HUES6 (cell line): ENCODE data around the gene TMEM158.

ENCODE experiments used
- H3K27ac ChIP-seq: 2 replicates; pipeline ENCODE4 v1.7.0; 2013; ENCODE audit warnings: low read depth, mild to moderate bottlenecking, low read length, inconsistent platforms
- H3K27me3 ChIP-seq: 2 replicates; pipeline ENCODE4 v1.6.1; 2013; ENCODE audit warnings: low read length; ENCODE audit not compliant: control insufficient read depth, insufficient read depth
- H3K36me3 ChIP-seq: 2 replicates; pipeline ENCODE4 v1.6.1; 2013; ENCODE audit warnings: low read length; ENCODE audit not compliant: control insufficient read depth, insufficient read depth
- H3K4me1 ChIP-seq: 2 replicates; pipeline ENCODE4 v1.6.1; 2013; ENCODE audit warnings: low read length; ENCODE audit not compliant: control insufficient read depth, insufficient read depth
- H3K4me3 ChIP-seq: 2 replicates; pipeline ENCODE4 v1.5.1; 2013; ENCODE audit warnings: low read depth, low read length
- H3K9ac ChIP-seq: one replicate; pipeline ENCODE4 v1.6.1; 2013; ENCODE audit warnings: mild to moderate bottlenecking, low read length
- H3K9me3 ChIP-seq: 2 replicates; pipeline ENCODE4 v1.6.1; 2013; ENCODE audit warnings: low read depth, low read length; ENCODE audit not compliant: control insufficient read depth, insufficient read depth

Gene TMEM158

DNA sequence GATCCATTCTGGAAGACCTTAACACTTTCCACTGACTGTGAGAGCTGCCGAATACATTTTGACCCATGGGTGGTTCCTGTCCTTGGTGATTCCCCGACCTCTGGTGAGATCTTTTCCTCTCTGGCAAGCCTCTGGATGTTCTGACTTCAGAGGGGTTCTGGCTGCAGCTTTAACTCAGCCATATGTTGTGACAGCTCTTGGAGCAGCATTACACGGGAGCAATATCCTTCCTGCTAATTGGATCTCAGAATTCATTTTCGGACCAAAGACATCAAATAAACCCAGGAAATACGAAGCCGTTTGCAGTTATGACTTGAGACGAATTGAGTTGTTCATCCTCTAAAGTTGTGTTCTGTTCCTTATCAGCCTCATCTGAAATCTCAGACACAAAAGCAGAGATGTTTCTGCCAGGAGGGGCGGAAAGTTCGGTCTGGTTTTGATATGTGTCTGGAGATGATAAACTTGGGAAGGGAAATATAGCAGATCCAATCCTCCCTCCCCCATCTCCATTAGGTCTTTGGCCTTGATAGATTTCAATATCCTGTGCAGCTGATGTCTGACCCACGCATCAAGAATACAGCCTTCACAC lies 10.0 kb downstream of the TMEM158 start:
- H3K27me3 ChIP-seq = no peaks in the 10 kb centered on the region
- H3K27ac ChIP-seq = no peak overlapping the region
- H3K9ac ChIP-seq = no peak overlapping the region
- H3K9me3 ChIP-seq = no peaks in the 10 kb centered on the region
- H3K4me1 ChIP-seq = peaks cover 21% of the 10 kb centered on the region; the same call in 1 of the 2 replicates
- H3K36me3 ChIP-seq = no peaks in the 10 kb centered on the region
- H3K4me3 ChIP-seq = no peak overlapping the region

DNA sequence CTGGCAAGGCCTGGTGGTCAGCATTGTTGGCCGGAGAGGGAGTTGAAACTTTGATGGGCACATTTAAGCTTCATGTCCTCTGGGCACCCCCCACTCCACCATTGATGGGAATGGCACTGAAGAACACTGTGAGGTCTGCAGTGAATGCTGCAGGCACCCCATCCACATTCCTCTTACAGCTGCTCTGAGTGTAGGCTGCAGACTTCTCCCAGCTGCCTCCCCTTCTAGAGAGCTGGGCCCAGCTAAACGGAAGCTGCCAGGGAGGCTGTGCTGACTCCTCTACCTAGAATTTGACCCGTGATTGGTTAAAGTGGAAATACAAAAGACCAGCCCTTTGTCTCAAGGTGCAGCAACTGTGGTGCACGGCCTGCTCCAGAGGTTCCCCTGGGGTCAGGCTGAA lies 10.6 kb downstream of the TMEM158 start:
- H3K36me3 ChIP-seq = no peaks in the 10 kb centered on the region
- H3K9ac ChIP-seq = no peak overlapping the region
- no peak overlapping the region for H3K4me3 ChIP-seq
- no peaks in the 10 kb centered on the region for H3K9me3 ChIP-seq
- peaks cover 21% of the 10 kb centered on the region; the same call in 1 of the 2 replicates for H3K4me1 ChIP-seq
- H3K27me3 ChIP-seq = no peaks in the 10 kb centered on the region
- H3K27ac ChIP-seq = no peak overlapping the region

DNA sequence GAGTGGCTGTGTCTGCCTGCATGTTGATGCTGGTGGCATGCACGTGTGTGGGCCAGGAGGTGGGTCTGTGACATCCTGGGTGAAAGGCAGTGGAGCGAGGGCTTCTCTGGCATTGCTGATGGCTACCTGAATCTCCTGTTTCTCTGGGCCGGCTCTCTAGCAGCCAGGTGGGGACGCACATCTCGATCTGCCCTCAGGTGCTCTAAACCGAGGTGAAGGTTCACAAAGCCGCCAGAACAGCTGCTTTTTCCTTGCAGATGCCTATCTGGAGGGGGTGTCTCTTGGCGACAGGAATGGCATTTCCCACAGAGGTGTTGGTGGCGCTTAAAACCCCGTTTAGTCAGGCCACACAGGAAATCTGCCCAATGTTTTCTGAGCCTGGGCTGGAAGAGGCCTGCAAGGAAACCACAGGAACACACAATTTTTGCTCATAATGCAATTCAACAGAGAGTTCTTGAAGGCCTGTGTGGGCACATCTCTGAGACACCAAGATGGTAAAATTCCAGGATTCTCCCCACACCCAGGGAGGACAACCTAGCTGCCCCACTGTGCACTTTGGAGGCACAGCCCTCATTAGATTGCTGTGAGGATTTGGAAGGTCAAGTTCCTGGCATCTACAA lies 11.9 kb downstream of the TMEM158 start:
- Histone ChIP-seq H3K4me3 (no peak overlapping the region), H3K9me3 (no peaks in the 10 kb centered on the region), H3K4me1 (peaks cover 17% of the 10 kb centered on the region; the same call in 1 of the 2 replicates), H3K9ac (no peak overlapping the region), H3K27ac (no peak overlapping the region), H3K36me3 (no peaks in the 10 kb centered on the region), H3K27me3 (no peaks in the 10 kb centered on the region)

DNA sequence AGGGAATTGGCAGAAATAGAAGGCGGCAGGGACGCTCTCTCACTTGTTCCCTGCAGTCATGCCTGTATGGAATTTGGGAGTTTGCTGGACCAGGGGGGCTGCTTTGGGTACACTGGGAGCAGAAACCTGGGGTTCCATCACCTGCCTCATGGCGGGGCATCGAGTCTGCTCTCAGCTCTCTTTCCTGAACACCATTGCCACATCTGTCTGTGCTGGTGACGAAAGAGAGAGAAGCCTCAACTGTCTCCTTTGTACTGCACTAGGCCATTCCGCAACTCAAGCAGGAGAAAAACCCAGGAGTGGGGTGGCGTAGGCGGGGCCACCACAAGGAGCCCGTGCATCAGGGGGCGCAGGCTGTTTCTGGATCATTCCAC lies 14.0 kb downstream of the TMEM158 start:
- Histone ChIP-seq H3K36me3 (no peaks in the 10 kb centered on the region), H3K9ac (no peak overlapping the region), H3K9me3 (no peaks in the 10 kb centered on the region), H3K27ac (no peak overlapping the region), H3K4me1 (peaks cover 12% of the 10 kb centered on the region; the same call in 1 of the 2 replicates), H3K27me3 (no peaks in the 10 kb centered on the region), H3K4me3 (no peak overlapping the region)

DNA sequence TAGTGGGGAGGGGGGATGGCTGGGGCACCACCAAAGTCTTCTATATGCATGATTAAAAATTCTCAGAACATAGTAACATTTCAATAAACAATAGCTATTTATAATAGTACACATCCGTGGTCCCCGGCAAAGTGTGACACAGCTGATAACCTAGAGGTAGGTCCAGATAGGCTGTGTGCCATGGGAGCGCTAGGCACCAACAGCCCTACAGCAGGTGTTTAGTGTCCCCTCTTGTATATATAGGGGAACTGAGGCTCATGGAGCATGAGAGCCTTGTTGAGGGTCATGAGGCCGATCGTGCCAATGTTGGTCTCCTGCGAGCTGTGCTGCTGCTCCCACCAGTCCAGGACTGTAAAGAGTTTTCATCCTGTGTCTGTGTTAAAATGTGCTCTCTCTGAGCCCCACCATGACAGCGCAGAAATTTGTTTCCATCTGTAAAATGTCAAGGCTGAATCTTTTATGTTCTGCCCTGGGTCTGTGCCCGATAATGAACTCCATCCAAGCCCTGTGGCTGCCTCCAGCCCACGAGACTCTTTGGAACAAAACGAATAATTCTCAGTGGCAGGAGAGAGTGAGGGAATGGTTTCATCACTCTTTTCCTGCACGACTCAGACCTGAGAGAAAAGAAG lies 14.5 kb downstream of the TMEM158 start:
- Histone ChIP-seq H3K9ac (no peak overlapping the region), H3K4me3 (no peak overlapping the region), H3K9me3 (no peaks in the 10 kb centered on the region), H3K27ac (no peak overlapping the region), H3K4me1 (peaks cover 12% of the 10 kb centered on the region; the same call in 1 of the 2 replicates), H3K27me3 (no peaks in the 10 kb centered on the region), H3K36me3 (no peaks in the 10 kb centered on the region)

DNA sequence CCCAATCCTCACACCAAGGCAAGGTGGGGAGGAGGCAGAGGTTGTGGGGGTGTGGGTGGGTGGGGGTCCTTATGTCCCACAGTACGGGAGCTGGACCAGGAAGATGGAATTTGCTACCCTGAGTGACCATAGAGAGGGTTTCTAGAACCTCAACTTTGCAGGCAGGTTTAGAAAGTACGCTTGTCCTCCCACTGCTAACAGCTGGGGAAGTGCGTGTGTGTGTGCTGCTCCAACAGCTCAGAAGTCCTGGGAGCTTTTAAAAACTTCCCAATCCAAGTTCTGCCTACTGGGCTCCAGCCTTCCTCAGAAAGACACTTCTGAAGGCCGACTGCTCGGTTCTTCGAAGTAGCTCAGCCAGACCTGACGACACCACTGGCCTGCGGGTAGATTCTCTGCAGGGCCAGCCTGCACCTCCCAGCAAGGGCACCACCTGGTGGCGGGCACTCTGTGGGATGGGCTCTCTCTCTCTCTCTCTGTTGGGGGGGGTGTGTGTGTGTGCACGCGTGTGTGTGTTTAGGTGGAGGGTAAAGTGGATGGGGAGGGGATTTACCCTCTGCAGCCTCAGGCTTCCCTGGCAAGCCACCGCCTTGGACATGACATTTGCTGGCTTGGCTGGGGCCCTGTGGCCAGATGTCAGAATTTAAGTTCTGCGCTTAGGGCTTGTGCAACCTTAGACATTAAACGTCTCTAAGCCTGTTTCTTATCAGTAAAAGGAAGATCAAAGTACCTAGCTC lies 15.6 kb downstream of the TMEM158 start:
- Histone ChIP-seq H3K9ac (no peak overlapping the region), H3K4me3 (no peak overlapping the region), H3K4me1 (peaks cover 10% of the 10 kb centered on the region; the same call in 1 of the 2 replicates), H3K9me3 (no peaks in the 10 kb centered on the region), H3K27ac (no peak overlapping the region), H3K27me3 (no peaks in the 10 kb centered on the region), H3K36me3 (no peaks in the 10 kb centered on the region)

DNA sequence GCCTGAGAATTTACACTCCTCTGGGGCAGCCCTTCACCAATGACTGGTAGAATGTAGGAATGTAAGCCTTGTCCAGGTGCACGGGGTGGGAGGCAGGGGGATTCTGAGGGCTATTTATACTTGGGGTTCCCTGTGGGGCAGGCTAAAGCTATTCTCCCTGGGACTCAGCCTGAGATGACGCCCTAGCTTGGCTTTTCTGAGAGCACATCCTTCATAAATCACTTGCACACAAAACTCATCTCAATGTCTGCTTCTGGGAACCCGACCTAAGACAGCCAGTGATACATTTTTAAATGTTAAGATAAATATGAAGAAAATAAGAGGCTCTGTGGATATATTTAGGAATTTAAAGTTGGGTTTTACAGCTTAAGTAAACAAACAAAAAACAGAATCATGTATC lies 16.6 kb downstream of the TMEM158 start:
- Histone ChIP-seq H3K9me3 (no peaks in the 10 kb centered on the region), H3K36me3 (no peaks in the 10 kb centered on the region), H3K27ac (no peak overlapping the region), H3K4me3 (no peak overlapping the region), H3K9ac (no peak overlapping the region), H3K4me1 (peaks cover 10% of the 10 kb centered on the region; the same call in 1 of the 2 replicates), H3K27me3 (no peaks in the 10 kb centered on the region)

DNA sequence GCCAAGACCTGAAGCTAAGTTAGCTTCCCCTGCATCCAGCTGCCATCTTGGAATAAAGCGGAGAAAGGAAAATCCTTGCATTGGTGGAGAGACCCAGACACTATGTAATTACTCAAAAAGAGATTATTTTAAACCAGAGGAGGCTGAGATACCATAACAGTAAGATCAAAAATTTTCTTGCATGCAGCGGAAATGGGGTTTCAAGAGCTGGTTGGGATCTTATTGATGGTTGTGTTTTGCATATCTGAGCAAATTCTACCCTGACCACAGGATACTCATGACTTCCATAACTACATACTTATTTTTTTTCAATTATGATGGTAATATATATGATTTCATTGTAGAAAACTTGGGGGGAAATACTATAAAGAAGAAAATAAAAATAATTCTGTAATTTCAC lies 17.5 kb downstream of the TMEM158 start:
- Histone ChIP-seq H3K9ac (no peak overlapping the region), H3K27me3 (no peaks in the 10 kb centered on the region), H3K27ac (no peak overlapping the region), H3K4me1 (0 out of 2 replicates have a peak, but pooled peaks cover 3% of the 10 kb centered on the region), H3K36me3 (no peaks in the 10 kb centered on the region), H3K4me3 (no peak overlapping the region), H3K9me3 (no peaks in the 10 kb centered on the region)

DNA sequence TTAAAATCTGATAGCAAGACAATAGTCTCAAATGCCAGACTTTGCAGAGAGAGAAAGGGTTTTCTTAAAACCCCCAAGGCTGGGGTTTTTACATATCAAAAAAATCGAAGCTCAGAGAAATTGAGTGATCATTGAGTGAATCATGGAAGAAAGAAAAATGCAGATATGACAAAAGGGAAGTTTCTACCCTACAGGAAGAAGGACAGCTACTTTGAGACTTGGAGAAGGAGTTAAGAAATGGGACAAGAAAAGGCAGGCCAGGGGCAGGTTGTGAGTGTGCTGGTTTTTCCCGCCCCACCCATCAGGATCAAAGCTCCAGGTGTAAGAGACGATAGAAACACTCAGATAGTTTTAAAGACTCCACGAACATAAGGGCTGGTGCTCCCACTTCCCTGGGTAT lies 18.6 kb downstream of the TMEM158 start:
- Histone ChIP-seq H3K9ac (no peak overlapping the region), H3K9me3 (no peaks in the 10 kb centered on the region), H3K27me3 (no peaks in the 10 kb centered on the region), H3K27ac (no peak overlapping the region), H3K36me3 (no peaks in the 10 kb centered on the region), H3K4me3 (no peak overlapping the region), H3K4me1 (0 out of 2 replicates have a peak, but pooled peaks cover 3% of the 10 kb centered on the region)

DNA sequence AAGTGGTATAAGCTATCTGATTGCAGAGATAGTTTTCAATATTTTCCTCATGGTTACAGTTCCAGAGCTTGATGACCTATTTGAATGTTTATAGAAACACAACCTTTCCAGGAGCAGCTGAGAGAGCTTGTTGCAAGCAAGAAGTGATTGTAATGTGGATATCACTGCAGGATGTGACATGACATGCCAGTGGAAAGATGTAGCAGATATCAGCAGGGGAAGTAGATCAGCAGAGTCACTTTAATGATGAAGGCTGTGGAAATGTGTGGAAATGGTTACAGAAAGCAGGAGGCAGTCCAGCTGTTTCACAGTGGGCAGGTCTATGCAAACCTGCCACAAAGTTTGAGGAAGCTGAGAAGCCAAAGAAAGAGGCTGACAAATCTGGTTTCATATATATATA lies 21.0 kb downstream of the TMEM158 start:
- H3K9ac ChIP-seq = no peak overlapping the region
- H3K27ac ChIP-seq = no peak overlapping the region
- H3K36me3 ChIP-seq = no peaks in the 10 kb centered on the region
- H3K4me3 ChIP-seq = no peak overlapping the region
- H3K9me3 ChIP-seq = no peaks in the 10 kb centered on the region
- no peaks in the 10 kb centered on the region for H3K27me3 ChIP-seq
- H3K4me1 ChIP-seq = peaks cover 8% of the 10 kb centered on the region

DNA sequence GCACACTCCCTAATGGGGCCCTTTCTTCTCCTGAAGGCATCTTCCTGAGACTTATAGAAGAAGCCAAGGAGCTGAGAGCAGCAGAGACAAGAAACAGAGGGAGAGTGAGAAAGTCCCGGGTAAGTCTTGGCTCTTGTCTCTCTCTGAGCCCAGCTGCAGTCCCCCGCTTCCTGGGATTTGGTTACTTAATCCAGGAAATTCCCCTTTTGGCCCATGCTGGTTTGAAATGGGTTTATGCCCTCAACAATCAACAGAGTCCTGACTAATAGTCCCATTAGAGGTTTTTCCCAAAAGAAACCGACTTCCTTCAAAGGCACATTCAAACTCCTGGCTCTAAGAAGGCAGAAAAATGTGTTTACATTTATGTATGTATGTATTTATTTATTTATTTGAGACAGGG lies 22.0 kb downstream of the TMEM158 start:
- Histone ChIP-seq H3K4me3 (no peak overlapping the region), H3K9ac (no peak overlapping the region), H3K27ac (no peak overlapping the region), H3K9me3 (no peaks in the 10 kb centered on the region), H3K36me3 (no peaks in the 10 kb centered on the region), H3K4me1 (peaks cover 16% of the 10 kb centered on the region), H3K27me3 (no peaks in the 10 kb centered on the region)
